ENCODE data around the gene NQO1.

DNA sequence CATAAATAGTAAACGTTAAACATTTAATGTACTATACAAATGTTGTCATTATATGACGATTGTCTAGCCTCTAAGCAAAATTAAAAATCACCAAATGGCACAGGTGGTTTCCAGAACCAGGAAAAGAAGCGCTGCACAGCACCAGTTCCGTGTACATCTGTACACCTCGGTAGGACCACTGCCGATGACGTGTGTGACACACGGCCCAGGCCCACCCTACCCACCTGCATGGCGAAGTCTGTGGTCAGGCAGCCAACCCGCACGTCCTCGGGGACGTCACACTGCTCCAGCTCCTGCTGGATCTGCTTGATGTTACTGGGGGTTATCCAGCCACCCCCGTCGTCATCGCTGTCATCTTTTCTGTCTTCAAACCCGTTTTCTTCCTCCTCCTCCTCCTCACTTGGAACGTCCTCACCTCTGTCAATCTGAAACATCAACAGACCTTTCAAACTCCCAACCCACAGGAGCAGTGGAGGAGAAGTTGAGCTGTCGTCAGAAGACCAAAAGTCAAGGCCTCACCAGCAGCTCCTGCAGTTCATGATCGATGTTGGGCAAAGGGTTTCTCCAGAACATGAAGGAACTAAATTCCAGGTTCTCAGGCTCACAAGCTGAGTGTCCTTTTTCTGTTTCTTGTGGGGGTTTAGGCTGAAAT is 22.5 kb upstream of the NQO1 start:
- TF ChIP-seq CTCF (IDR thresholded peaks at IDR 0.05) (no peak), POLR2A (IDR thresholded peaks at IDR 0.05) (no peak)

All from uterus (tissue), 2 donors.